WI38 (cell line): ENCODE results near the gene ANKLE1.

Experiments used
- H3K4me3 ChIP-seq: 2 replicates; pipeline ENCODE4 v1.5.1; 2011; ENCODE audit warnings: low read depth, mild to moderate bottlenecking, control low read depth, low read length
- CTCF ChIP-seq: IDR thresholded peaks from 2 replicates; pipeline ENCODE4 v1.5.1; 2012; ENCODE audit warnings: low read depth, mild to moderate bottlenecking, control low read depth, low read length

The ANKLE1 gene

GRCh38 chr19:17254636-17255035 is 27.1 kb upstream of the ANKLE1 start:
- no peak for TF ChIP-seq CTCF
- H3K4me3 ChIP-seq, result no peak overlapping the region

GRCh38 chr19:17255150-17255621 is 26.5 kb upstream of the ANKLE1 start:
- no peak for TF ChIP-seq CTCF
- H3K4me3 ChIP-seq, result no peak overlapping the region

GRCh38 chr19:17256130-17256529 is 25.6 kb upstream of the ANKLE1 start:
- TF ChIP-seq CTCF, result no peak
- no peak overlapping the region for H3K4me3 ChIP-seq

- H3K4me3 ChIP-seq, result no peak overlapping the region
- TF ChIP-seq CTCF, result no peak
Observed at GRCh38 chr19:17259118-17259780, 22.5 kb upstream of the ANKLE1 start.

- TF ChIP-seq CTCF, result no peak
- no peak overlapping the region for H3K4me3 ChIP-seq
Observed at GRCh38 chr19:17259934-17260333, 21.8 kb upstream of the ANKLE1 start.

GRCh38 chr19:17260842-17261325 is 20.8 kb upstream of the ANKLE1 start:
- peak; percentile 76 for TF ChIP-seq CTCF
- no peak overlapping the region for H3K4me3 ChIP-seq

GRCh38 chr19:17262557-17262956 is 19.1 kb upstream of the ANKLE1 start:
- no peak for TF ChIP-seq CTCF
- no peak overlapping the region for H3K4me3 ChIP-seq
